Mesendoderm (in vitro differentiated cells): ENCODE data around the gene CCDC71.

Experiments used
- DNase-seq: peaks from one replicate; pipeline ENCODE4 v3.0.0; 2013
- H2AK5ac ChIP-seq: 2 replicates; pipeline ENCODE4 v1.6.1; 2013; ENCODE audit warnings: low read length, inconsistent platforms
- H2BK120ac ChIP-seq: 2 replicates; pipeline ENCODE4 v1.6.1; 2013; ENCODE audit warnings: low read depth, mild to moderate bottlenecking, low read length, moderate library complexity, mixed read lengths
- H2BK15ac ChIP-seq: replicated peaks from 2 replicates; pipeline ENCODE4 v1.6.1; 2013; ENCODE audit warnings: low read depth, mild to moderate bottlenecking, moderate library complexity
- H2BK5ac ChIP-seq: 2 replicates; pipeline ENCODE4 v1.6.1; 2013; ENCODE audit warnings: low read length, inconsistent platforms
- H3K18ac ChIP-seq: 2 replicates; pipeline ENCODE4 v1.6.1; 2013; ENCODE audit warnings: mild to moderate bottlenecking, low read length, mixed read lengths
- H3K23ac ChIP-seq: one replicate; pipeline ENCODE4 v1.6.1; 2013; ENCODE audit warnings: low read length
- H3K27ac ChIP-seq: 2 replicates; pipeline ENCODE4 v1.5.1; 2013; ENCODE audit warnings: low read depth, mild to moderate bottlenecking, inconsistent platforms, low read length, moderate library complexity
- H3K27me3 ChIP-seq: 2 replicates; pipeline ENCODE4 v1.6.1; 2013; ENCODE audit warnings: low read length, control low read depth, mild to moderate bottlenecking, inconsistent platforms; ENCODE audit not compliant: insufficient read depth, poor library complexity
- H3K36me3 ChIP-seq: 2 replicates; pipeline ENCODE4 v1.6.1; 2013; ENCODE audit warnings: low read length, inconsistent platforms; ENCODE audit not compliant: control insufficient read depth, insufficient read depth
- H3K4ac ChIP-seq: one replicate; pipeline ENCODE4 v1.6.1; 2013; ENCODE audit warnings: low read depth, mild to moderate bottlenecking, low read length, moderate library complexity
- H3K4me1 ChIP-seq: 2 replicates; pipeline ENCODE4 v1.6.1; 2013; ENCODE audit warnings: low read depth, low read length, inconsistent platforms; ENCODE audit not compliant: control insufficient read depth
- H3K4me2 ChIP-seq: 2 replicates; pipeline ENCODE4 v1.6.1; 2013; ENCODE audit warnings: low read length
- H3K4me3 ChIP-seq: 2 replicates; pipeline ENCODE4 v1.5.1; 2013; ENCODE audit warnings: mild to moderate bottlenecking, low read length
- H3K56ac ChIP-seq: one replicate; pipeline ENCODE4 v1.6.1; 2013; ENCODE audit warnings: low read length
- H3K79me1 ChIP-seq: 2 replicates; pipeline ENCODE4 v1.6.1; 2013; ENCODE audit warnings: low read length, inconsistent platforms
- H3K79me2 ChIP-seq: 2 replicates; pipeline ENCODE4 v1.6.1; 2013; ENCODE audit warnings: mild to moderate bottlenecking, low read length; ENCODE audit not compliant: control insufficient read depth, insufficient read depth
- H3K9ac ChIP-seq: 2 replicates; pipeline ENCODE4 v1.6.1; 2013; ENCODE audit warnings: low read length, inconsistent platforms
- H4K5ac ChIP-seq: one replicate; pipeline ENCODE4 v1.6.1; 2013; ENCODE audit warnings: low read length
- H4K8ac ChIP-seq: one replicate; pipeline ENCODE4 v1.6.1; 2013; ENCODE audit warnings: low read depth, mild to moderate bottlenecking, control low read depth, low read length, moderate library complexity
- WGBS: extraction: QIAGEN DNeasy Blood & Tissue Kit; methylation state at CpG from one replicate; pipeline ENCODE4 v1.1.7; 2013; ENCODE audit warnings: low lambda C conversion rate, missing lambda C conversion rate; ENCODE audit not compliant: insufficient coverage; ENCODE audit errors: extremely low coverage; 5-methylcytosine and 5-hydroxymethylcytosine counted together

The CCDC71 gene

GRCh38 chr3:49140080-49140479 is 26.1 kb downstream of the CCDC71 start:
- H3K9ac ChIP-seq = no peak overlapping the region
- no peaks in the 10 kb centered on the region for H3K27me3 ChIP-seq
- no peak overlapping the region for H3K56ac ChIP-seq
- H3K4me3 ChIP-seq = no peak overlapping the region
- no peak overlapping the region for H3K4me2 ChIP-seq
- no peak overlapping the region for H2BK5ac ChIP-seq
- no peak overlapping the region for H3K27ac ChIP-seq
- DNase-seq = no peak
- no peak overlapping the region for H2BK120ac ChIP-seq
- H3K4me1 ChIP-seq = no peaks in the 10 kb centered on the region
- H3K18ac ChIP-seq = no peak overlapping the region
- H3K4ac ChIP-seq = no peak overlapping the region
- no CpG with 5 or more reads among the region's 3 CpGs for WGBS
- H3K79me2 ChIP-seq = no peaks in the 10 kb centered on the region
- no peak overlapping the region for H4K5ac ChIP-seq
- H3K23ac ChIP-seq = no peak overlapping the region
- H4K8ac ChIP-seq = no peak overlapping the region
- no peak overlapping the region for H2BK15ac ChIP-seq
- H3K79me1 ChIP-seq = no peaks in the 10 kb centered on the region
- no peak overlapping the region for H2AK5ac ChIP-seq
- H3K36me3 ChIP-seq = no peaks in the 10 kb centered on the region

GRCh38 chr3:49135499-49135898 is 30.6 kb downstream of the CCDC71 start:
- Histone ChIP-seq H3K9ac (no peak overlapping the region), H4K5ac (no peak overlapping the region), H2AK5ac (no peak overlapping the region), H3K18ac (no peak overlapping the region), H2BK120ac (no peak overlapping the region), H3K4me3 (no peak overlapping the region), H2BK5ac (no peak overlapping the region), H3K79me1 (peaks cover 3% of the 10 kb centered on the region), H3K27me3 (no peaks in the 10 kb centered on the region), H3K4ac (no peak overlapping the region), H3K79me2 (no peaks in the 10 kb centered on the region), H3K56ac (no peak overlapping the region), H3K23ac (no peak overlapping the region), H2BK15ac (no peak overlapping the region), H3K4me2 (no peak overlapping the region), H3K36me3 (no peaks in the 10 kb centered on the region), H4K8ac (no peak overlapping the region), H3K27ac (no peak overlapping the region), H3K4me1 (peaks cover 6% of the 10 kb centered on the region)
- no peak for DNase-seq
- no CpG with 5 or more reads among the region's 4 CpGs for WGBS

DNA sequence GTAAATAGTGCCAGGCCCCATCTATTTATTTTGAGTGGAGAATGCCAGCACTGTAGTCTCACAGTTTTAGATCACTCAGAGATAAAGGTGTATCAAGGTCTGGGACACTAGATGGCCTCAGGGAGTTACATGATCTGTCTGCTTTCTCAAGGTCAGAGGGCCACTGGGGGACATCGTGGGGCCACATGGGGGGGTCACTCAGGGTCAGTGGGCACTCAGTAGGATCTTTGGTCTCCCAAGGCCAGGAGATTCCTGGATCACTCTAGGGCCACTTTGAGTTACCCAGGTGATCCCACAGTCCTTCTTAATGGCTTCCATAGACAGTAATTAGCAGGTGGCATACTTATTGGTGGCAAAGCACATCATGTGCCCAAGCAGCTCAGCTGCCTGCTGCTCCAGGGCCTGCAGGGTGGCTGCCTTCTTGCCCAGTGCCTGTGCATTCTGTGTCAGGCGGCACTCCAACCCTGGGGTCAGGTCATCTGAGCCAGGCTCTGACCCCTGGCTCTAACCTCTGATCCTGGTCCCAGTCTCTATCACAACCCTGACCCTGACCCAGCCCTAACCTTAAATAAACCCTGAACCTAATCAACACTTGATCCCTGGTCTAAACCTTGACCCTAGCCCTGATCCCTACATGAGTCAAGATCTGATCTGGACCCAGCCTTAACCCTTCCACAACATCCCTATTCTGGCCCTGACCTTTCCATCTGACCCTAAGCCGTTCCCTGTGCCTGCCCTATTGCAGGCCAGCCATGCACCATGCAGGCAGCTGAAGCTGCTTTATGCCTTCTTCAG is 31.5 kb downstream of the CCDC71 start:
- WGBS = no CpG with 5 or more reads among the region's 3 CpGs
- Histone ChIP-seq H2BK5ac (no peak overlapping the region), H4K5ac (no peak overlapping the region), H3K18ac (no peak overlapping the region), H2BK15ac (no peak overlapping the region), H3K4ac (no peak overlapping the region), H3K36me3 (no peaks in the 10 kb centered on the region), H2AK5ac (no peak overlapping the region), H3K79me1 (peaks cover 3% of the 10 kb centered on the region), H3K9ac (no peak overlapping the region), H3K27me3 (no peaks in the 10 kb centered on the region), H3K27ac (no peak overlapping the region), H3K4me3 (no peak overlapping the region), H2BK120ac (no peak overlapping the region), H3K4me1 (peaks cover 6% of the 10 kb centered on the region), H3K23ac (no peak overlapping the region), H4K8ac (no peak overlapping the region), H3K79me2 (no peaks in the 10 kb centered on the region), H3K56ac (peak overlapping the region; percentile 6), H3K4me2 (no peak overlapping the region)
- peak; percentile 37 for DNase-seq

DNA sequence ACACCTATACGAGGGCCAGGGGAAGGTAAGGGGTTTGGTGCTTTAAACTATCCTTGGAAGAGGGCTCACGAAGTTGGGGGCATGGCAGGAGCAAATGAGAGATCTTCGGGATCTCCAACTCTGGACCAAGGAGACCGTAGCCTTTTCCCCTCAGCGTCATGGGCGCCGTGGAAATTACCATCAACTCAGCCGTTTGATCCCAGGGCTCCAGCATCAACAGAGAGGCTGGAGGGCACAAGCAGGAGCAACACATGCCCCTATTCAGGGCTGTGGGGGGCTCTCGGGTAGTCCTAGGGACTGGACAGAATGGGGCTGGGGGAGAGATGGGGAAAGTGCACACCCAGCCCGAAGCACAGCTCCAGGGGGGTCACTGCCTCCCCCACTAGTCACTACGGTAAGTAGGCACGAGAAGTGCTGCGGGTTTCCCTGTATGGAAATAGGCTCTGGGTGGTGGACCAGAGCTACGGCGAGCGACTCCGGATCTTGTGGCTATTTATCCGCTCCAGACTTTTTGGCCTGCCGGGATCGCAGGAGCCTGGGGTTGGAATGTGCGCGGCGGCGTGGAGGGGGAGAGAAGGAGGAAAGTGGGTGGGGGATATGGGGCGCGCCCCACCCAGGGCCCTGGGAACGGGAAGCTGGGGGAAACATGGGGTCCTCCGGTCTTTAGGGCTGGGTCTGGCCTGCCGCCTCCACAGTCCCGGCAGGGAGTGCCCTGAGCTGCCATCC is 32.7 kb downstream of the CCDC71 start:
- H3K36me3 ChIP-seq = no peaks in the 10 kb centered on the region
- H3K4ac ChIP-seq = peak overlapping the region; percentile 92
- peak overlapping the region; percentile 72 for H3K4me3 ChIP-seq
- H3K4me2 ChIP-seq = peak overlapping the region; percentile 97
- no peaks in the 10 kb centered on the region for H3K27me3 ChIP-seq
- H3K9ac ChIP-seq = peak overlapping the region; percentile 88
- H3K18ac ChIP-seq = peak overlapping the region; percentile 69
- peaks cover 3% of the 10 kb centered on the region for H3K79me1 ChIP-seq
- H2AK5ac ChIP-seq = no peak overlapping the region
- H2BK15ac ChIP-seq = no peak overlapping the region
- H4K5ac ChIP-seq = no peak overlapping the region
- peak overlapping the region; percentile 58 for H3K27ac ChIP-seq
- peak overlapping the region; percentile 98 for H3K56ac ChIP-seq
- peaks cover 6% of the 10 kb centered on the region for H3K4me1 ChIP-seq
- no peaks in the 10 kb centered on the region for H3K79me2 ChIP-seq
- WGBS = no CpG with 5 or more reads among the region's 30 CpGs
- H2BK5ac ChIP-seq = peak overlapping the region; percentile 89
- no peak overlapping the region for H3K23ac ChIP-seq
- DNase-seq = peak; percentile 92
- H2BK120ac ChIP-seq = peak overlapping the region; percentile 8
- no peak overlapping the region for H4K8ac ChIP-seq

DNA sequence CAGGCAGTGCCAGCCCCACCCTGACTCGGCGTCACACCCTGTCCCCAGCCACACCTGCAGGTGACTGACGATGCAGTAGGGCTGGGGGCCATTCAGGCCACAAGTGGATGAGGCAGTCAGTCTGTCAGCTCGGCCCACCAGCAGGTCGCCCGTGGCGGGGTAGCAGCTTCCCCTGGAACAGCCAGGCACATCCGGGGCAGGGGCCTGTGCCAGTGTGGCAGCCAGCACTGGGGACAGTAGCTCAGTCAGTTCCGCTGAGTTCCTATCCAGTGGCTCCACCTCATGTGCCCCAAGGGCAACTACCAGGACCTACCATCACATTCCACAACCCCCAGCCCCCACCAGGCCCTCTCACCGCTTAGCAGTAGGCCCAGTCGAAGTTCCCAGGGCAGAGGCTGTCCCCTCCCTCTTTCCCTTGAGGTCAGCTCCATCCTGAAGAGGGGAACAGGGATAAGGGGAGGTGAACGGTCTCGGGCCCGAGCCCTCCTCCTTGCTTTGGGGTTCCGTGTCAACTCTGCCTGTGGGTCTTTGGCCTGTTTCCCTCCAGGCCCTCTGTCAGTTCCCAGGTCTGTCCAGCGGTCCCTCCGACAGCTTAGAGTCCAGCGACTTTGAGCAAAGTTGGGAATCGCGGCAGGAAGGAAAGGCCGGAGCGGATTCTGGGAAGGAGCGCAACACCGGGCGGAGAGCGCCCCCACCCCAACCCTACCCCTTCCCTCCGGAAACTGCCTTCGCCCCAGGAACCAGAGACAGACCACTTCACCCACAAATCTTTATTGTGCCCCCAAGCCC is 33.5 kb downstream of the CCDC71 start, which contains the start of gene LAMB2:
Gene LAMB2, minus strand, starts transcription at position 614 of the 789 bp plus-strand sequence. Its CDS starts 183 bp downstream, at position 431.
- H3K56ac ChIP-seq = peak within 1 kb of the TSS; percentile 98

More for the DNA sequence above, 33.5 kb downstream of the CCDC71 start, which contains the start of gene LAMB2:
- peaks cover 6% of the 10 kb centered on the region for H3K4me1 ChIP-seq
- no peaks in the 10 kb centered on the region for H3K27me3 ChIP-seq
- H3K4ac ChIP-seq = peak within 1 kb of the TSS; percentile 92
- H3K9ac ChIP-seq = peak within 1 kb of the TSS; percentile 88
- peak within 1 kb of the TSS; percentile 88 for H3K4me3 ChIP-seq
- no peaks in the 10 kb centered on the region for H3K36me3 ChIP-seq
- WGBS = no CpG with 5 or more reads among the region's 28 CpGs
- no peak within 1 kb of the TSS for H4K5ac ChIP-seq
- H2AK5ac ChIP-seq = no peak within 1 kb of the TSS
- peak within 1 kb of the TSS; percentile 89 for H2BK5ac ChIP-seq
- no peak within 1 kb of the TSS for H4K8ac ChIP-seq
- peak within 1 kb of the TSS; percentile 69 for H3K18ac ChIP-seq
- H3K27ac ChIP-seq = peak within 1 kb of the TSS; percentile 65
- H2BK120ac ChIP-seq = peak within 1 kb of the TSS; percentile 8
- no peaks in the 10 kb centered on the region for H3K79me2 ChIP-seq
- peak; percentile 97 for DNase-seq
- H2BK15ac ChIP-seq = no peak within 1 kb of the TSS
- H3K4me2 ChIP-seq = peak within 1 kb of the TSS; percentile 97
- peak within 1 kb of the TSS; percentile 39 for H3K23ac ChIP-seq
- H3K79me1 ChIP-seq = peaks cover 3% of the 10 kb centered on the region
